ENCODE results near the gene MAPKAPK2.

The MAPKAPK2 gene

GRCh38 chr1:206713070-206713469 lies 28.4 kb downstream of the MAPKAPK2 start:
- no peak for TF ChIP-seq CTCF (IDR thresholded peaks at IDR 0.05; ENCODE audit: control extremely low read depth, extremely low read depth, low read depth, missing control alignments)
- POLR2A ChIA-PET: interaction anchor here (1.4 kb wide), 1 partner anchor 23 kb away, joined by 3 read pairs; no protein-coding TSS in a partner anchor
- DNase-seq (ENCODE audit: extremely low spot score): no peak
- CTCF ChIA-PET: interaction anchor here (0.7 to 6.8 kb wide), 13 partner anchors 10 to 199 kb away, joined by 3 to 87 read pairs (median 7); no protein-coding TSS in a partner anchor

- DNase-seq (ENCODE audit: extremely low spot score): no peak
- CTCF ChIA-PET: interaction anchor here (0.7 to 6.8 kb wide), 12 partner anchors 9 to 198 kb away, joined by 3 to 87 read pairs (median 6); no protein-coding TSS in a partner anchor
- no peak for TF ChIP-seq CTCF (IDR thresholded peaks at IDR 0.05; ENCODE audit: control extremely low read depth, extremely low read depth, low read depth, missing control alignments)
- POLR2A ChIA-PET: interaction anchor here (0.7 to 1.4 kb wide), 2 partner anchors 24 to 31 kb away, joined by 3 read pairs; no protein-coding TSS in a partner anchor
Observed at GRCh38 chr1:206713910-206714312, 29.2 kb downstream of the MAPKAPK2 start.

- ChIA-PET POLR2A (interaction anchor here (0.7 kb wide), 1 partner anchor 32 kb away, joined by 3 read pairs; no protein-coding TSS in a partner anchor), CTCF (interaction anchor here (0.8 to 6.8 kb wide), 16 partner anchors 9 to 219 kb away, joined by 3 to 87 read pairs (median 4); no protein-coding TSS in a partner anchor)
- no peak for TF ChIP-seq CTCF (IDR thresholded peaks at IDR 0.05; ENCODE audit: control extremely low read depth, extremely low read depth, low read depth, missing control alignments)
- no peak for DNase-seq (ENCODE audit: extremely low spot score)
Observed at GRCh38 chr1:206714331-206715058, 29.8 kb downstream of the MAPKAPK2 start.

- ChIA-PET CTCF (interaction anchor here (0.8 to 6.8 kb wide), 16 partner anchors 10 to 218 kb away, joined by 3 to 87 read pairs (median 4); no protein-coding TSS in a partner anchor), POLR2A (no interaction called here)
- no peak for TF ChIP-seq CTCF (IDR thresholded peaks at IDR 0.05; ENCODE audit: control extremely low read depth, extremely low read depth, low read depth, missing control alignments)
- no peak for DNase-seq (ENCODE audit: extremely low spot score)
Observed at GRCh38 chr1:206715120-206715519, 30.4 kb downstream of the MAPKAPK2 start.

GRCh38 chr1:206715552-206716158 lies 30.9 kb downstream of the MAPKAPK2 start:
- ChIA-PET CTCF (interaction anchor here (1.2 to 6.8 kb wide), 14 partner anchors 9 to 218 kb away, joined by 3 to 87 read pairs (median 5); no protein-coding TSS in a partner anchor), POLR2A (no interaction called here)
- TF ChIP-seq CTCF (IDR thresholded peaks at IDR 0.05; ENCODE audit: control extremely low read depth, extremely low read depth, low read depth, missing control alignments): no peak
- DNase-seq (ENCODE audit: extremely low spot score): no peak

- no peak for TF ChIP-seq CTCF (IDR thresholded peaks at IDR 0.05; ENCODE audit: control extremely low read depth, extremely low read depth, low read depth, missing control alignments)
- ChIA-PET CTCF (interaction anchor here (1.3 to 6.7 kb wide), 8 partner anchors 8 to 91 kb away, joined by 3 to 87 read pairs (median 6); no protein-coding TSS in a partner anchor), POLR2A (interaction anchor here (0.9 kb wide), 1 partner anchor 81 kb away, joined by 3 read pairs; the partner anchor contains the start of gene DYRK3)
- DNase-seq (ENCODE audit: extremely low spot score): no peak
Observed at GRCh38 chr1:206716159-206716869, 31.6 kb downstream of the MAPKAPK2 start.
